ENCODE results near the gene CRIP2. TPM values are rescaled to one million over a fixed set of nuclear protein-coding genes. Genes with fewer than 3 reads are reported as not detected.

Gene CRIP2
- total and polyA plus RNA-seq, 2 donors (not counting 1 experiment from before 2014, with no cell fraction given): 6.0 to 81.6 TPM

- Histone ChIP-seq H3K79me2 (ENCODE audit: control insufficient read depth, insufficient read depth, low read length) (no peaks in the 10 kb centered on the region), H4K20me1 (ENCODE audit: control insufficient read depth, insufficient read depth, low read length, poor library complexity, severe bottlenecking) (peaks cover 10% of the 10 kb centered on the region), H3K4me3 (ENCODE audit: control extremely low read depth in 1 of 5, extremely low read depth in 1 of 5, insufficient read depth in 1 of 5, low read depth in 2 of 5, low read length in 4 of 5) (no peak overlapping the region), H3K9ac (ENCODE audit: low read length) (no peak overlapping the region), H2AFZ (ENCODE audit: insufficient read depth, low read depth, low read length, poor library complexity, severe bottlenecking) (no peak overlapping the region), H3K27me3 (replicated peaks in 1 of 4; ENCODE audit: control extremely low read depth in 1 of 4, control insufficient read depth in 3 of 4, insufficient read depth in 4 of 4, low read length in 3 of 4) (peaks cover 0 to 48% (median 11%) of the 10 kb centered on the region in 4 experiments), H3K36me3 (replicated peaks in 1 of 2; ENCODE audit: control extremely low read depth in 1 of 2, control insufficient read depth in 1 of 2, extremely low read depth in 1 of 2, insufficient read depth in 2 of 2, low read length in 1 of 2) (no peaks in the 10 kb centered on the region), H3K4me1 (ENCODE audit: control insufficient read depth in 2 of 2, insufficient read depth in 2 of 2, low read length in 2 of 2) (peaks cover 56 to 64% of the 10 kb centered on the region in 2 donors), H3K27ac (ENCODE audit: low read length in 2 of 2) (no peak overlapping the region), H3K9me3 (ENCODE audit: control extremely low read depth in 1 of 3, control insufficient read depth in 2 of 3, insufficient read depth in 1 of 3, low read length in 2 of 3) (peaks cover 0 to 44% (median 0%) of the 10 kb centered on the region in 3 donors), H3K4me2 (replicated peaks; ENCODE audit: low read depth, low read length, poor library complexity, severe bottlenecking) (peak overlapping the region; percentile 95)
- peak overlapping the region; percentile 72 for H3K27ac Mint-ChIP-seq
- DNase-seq (peak; percentile 38), ATAC-seq (ENCODE audit: low read depth) (no peak)
- H3K27me3 Mint-ChIP-seq: no peaks in the 10 kb centered on the region
- WGBS (ENCODE audit: insufficient coverage): 47% methylated on average over 21 of the region's 21 CpGs
- ChIA-PET POLR2A (interaction anchor here (1.5 kb wide), 1 partner anchor 13 kb away, joined by 7 read pairs; no protein-coding TSS in a partner anchor), CTCF (interaction anchor here (0.9 to 7.3 kb wide), 3 partner anchors 14 to 56 kb away, joined by 3 to 121 read pairs (median 3); partner anchors contain the start of gene TEDC1)
- peak overlapping the region; percentile 73 for H3K4me3 Mint-ChIP-seq
- peaks cover 56% of the 10 kb centered on the region for H3K4me1 Mint-ChIP-seq
- TF ChIP-seq, protein P1, sequence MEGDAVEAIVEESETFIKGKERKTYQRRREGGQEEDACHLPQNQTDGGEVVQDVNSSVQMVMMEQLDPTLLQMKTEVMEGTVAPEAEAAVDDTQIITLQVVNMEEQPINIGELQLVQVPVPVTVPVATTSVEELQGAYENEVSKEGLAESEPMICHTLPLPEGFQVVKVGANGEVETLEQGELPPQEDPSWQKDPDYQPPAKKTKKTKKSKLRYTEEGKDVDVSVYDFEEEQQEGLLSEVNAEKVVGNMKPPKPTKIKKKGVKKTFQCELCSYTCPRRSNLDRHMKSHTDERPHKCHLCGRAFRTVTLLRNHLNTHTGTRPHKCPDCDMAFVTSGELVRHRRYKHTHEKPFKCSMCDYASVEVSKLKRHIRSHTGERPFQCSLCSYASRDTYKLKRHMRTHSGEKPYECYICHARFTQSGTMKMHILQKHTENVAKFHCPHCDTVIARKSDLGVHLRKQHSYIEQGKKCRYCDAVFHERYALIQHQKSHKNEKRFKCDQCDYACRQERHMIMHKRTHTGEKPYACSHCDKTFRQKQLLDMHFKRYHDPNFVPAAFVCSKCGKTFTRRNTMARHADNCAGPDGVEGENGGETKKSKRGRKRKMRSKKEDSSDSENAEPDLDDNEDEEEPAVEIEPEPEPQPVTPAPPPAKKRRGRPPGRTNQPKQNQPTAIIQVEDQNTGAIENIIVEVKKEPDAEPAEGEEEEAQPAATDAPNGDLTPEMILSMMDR (IDR thresholded peaks at IDR 0.05): no peak
- TF ChIP-seq EZH2 (IDR thresholded peaks at IDR 0.05; ENCODE audit: borderline replicate concordance, insufficient read depth, low read depth, low read length, poor library complexity, severe bottlenecking): no peak
- intact Hi-C loops (cut with micrococcal nuclease): no loop called here
- H3K9me3 Mint-ChIP-seq (ENCODE audit: insufficient read depth): no peaks in the 10 kb centered on the region
Measured at GRCh38 chr14:105476097-105476830, 1.6 kb downstream of the CRIP2 start.

All from B cell (primary cell).